ENCODE data around the gene LRP3.
A peak's percentile ranks its signal among the peaks of the same experiment; 100 is the strongest.
"Not testable (repeated sequence)": the region's sequence is repeated elsewhere in the genome, so short reads cannot be mapped to it uniquely, and the experiment has no call there.

LRP3 gene

DNA sequence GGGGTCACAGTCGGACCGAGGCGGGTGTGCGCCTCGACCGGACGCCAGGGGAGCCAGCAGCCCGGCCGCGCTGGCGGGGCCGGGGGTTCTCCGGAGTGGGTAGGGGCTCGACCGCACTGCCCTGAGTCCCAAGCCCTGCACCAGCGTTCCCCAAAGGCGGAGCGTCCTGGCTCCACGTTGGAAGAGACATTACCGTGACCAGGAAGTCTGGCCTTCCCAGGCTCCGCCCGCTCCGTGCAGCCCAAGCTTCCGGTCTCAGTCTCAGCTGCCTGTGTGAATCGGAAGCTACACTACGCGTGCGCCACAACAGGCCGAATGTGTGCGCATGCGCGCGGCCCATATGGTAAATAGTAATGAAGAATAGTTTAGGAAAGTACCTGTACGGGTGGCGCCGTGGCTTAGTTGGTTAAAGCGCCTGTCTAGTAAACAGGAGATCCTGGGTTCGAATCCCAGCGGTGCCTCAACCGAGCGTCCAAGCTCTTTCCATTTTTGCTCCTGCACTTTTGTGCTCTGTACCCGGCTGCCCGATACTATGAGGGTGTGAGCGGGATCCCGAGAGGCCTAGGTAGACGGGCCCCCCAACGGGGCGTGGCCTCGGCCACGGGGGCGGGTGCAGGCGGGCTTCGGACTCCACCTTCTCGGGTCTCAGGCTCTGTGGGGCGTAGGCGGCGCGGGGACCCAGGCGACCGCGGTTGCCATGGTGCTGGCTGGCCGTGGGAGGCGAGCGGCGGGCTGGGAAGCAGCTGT lies 17.3 kb upstream of the LRP3 start:
- peak; percentile 100 for DNase-seq

DNA sequence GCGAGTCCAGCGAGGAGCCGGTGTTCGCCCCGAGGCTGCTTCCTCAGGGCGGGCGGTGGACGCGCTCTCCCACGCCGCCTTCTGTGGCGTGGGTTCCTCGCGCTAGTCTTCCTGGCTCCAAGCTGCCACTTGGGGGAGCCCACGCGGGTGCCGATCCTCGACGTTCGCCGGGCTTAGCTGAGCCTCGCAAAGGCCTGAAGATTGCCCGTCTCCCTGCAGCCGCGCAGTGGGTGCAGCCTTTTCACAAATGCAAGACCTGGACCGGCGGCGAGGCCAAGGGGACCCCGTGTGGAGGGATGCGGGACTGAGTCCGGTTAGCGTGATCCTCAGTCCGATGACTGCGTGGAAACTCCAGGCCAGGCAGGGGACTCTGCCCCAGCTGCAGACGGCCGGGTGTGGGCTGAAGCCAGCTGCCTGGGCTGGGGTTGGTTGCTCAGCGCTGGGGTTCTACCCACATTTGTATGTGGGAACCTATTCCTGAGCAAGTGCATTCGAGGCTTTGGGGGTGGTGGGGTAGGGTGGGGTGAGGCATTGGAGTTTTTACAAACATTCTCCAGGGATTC lies 16.6 kb upstream of the LRP3 start:
- no peak for DNase-seq

DNA sequence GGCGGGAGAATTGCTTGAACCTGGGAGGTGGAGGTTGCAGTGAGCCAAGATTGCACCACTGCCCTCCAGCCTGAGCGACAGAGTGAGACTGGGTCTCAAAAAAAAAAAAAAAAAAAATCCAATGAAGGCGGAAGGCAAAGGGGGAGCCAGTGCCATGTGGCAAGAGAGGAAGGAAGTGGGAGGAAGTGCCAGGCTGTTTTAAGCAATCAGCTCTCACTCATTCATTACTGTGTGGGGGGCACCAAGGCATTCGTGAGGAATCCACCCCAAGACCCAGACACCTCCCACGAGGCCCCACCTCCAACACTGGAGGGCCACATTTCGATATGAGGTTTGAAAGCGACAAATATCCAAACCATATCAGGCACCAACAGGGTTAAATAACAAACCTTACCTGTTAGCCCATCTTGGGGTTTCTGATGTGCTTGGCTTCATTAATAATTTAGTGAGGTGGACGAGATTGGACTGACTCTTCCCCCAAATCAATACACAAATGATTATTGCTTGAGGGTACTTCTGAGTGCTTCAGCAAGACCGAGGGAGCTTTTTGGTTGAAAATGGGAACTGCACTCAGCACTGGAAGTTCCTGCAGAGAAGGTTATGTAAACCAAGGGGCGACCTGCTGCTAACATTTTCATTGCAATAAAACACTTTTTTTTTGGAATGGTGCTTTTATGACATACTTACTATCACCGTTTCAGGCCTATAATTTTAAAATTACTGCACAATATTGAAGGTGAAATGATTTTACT lies 7.5 kb upstream of the LRP3 start:
- DNase-seq, result no peak

DNA sequence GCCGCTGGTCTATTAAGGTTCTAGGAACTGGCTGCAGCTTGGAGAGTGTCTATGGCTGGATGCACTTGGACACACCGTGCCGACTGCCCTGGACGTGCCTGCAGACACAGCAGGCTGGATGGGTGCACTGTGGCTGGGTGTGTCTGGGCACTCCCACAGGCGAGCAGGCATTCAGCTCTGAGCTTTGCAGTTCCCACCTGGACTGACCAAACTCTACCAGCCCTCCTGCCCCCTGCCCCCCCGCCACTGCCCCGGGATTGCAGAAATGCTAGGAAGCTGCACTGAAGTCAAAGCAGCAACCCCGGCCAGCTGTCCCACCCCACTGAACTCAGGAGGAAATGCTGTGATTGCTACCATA lies 7.0 kb upstream of the LRP3 start:
- no peak for DNase-seq

DNA sequence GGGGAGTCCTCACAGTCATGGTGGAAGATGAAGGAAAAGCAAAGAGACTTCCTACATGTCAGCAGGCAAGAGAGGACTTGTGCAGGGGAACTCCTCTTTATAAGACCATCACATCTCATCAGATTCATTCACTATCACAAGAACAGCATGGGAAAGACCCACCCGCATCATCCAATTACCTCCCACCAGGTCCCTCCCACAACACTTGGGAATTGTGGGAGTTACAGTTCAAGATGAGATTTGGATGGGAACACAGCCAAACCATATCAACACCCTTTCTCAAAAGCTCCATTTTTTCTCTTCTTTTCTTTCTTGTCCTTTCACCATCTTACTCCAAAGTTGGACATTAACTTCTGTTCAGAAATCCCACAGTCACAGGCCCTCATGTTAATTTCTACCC lies 4.7 kb upstream of the LRP3 start:
- DNase-seq, result no peak

DNA sequence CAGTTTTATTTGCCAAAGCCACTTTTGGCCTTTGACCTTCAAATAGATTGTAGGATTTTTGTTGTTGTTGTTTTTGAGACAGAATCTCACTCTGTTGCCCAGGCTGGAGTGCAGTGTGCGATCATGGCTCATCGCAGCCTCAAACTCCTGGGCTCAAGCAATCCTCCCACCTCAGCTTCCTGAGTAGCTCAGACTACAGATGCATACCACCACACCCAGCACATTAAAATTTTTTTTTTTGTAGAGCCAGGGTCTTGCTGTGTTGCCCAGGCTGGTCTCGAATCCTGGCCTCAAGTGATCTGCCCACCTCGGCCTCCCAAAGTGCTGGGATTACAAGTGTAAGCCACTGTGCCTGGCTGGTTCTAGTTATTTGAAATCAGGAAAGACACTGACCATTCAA lies 3.0 kb upstream of the LRP3 start:
- not testable (repeated sequence) for DNase-seq

DNA sequence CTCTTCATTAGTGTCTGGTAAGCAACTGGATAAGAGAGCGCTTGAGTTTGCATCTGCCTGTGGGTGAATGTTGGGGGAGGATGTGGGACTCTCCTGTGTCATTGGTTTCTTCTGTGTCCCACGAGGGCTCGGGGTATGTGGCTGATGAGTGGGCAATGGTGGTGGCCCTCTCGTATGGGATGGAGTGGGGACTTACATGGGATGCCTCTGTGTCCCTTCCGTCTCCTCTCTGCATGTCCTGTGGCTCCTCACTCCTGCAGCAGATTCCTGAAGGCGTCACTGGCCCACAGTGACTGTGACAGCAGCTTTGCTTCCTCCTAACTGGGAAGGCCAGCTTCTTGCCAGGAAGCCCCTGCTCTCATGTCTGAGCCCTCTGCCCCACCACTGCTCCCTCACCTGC lies 2.6 kb upstream of the LRP3 start:
- DNase-seq, result no peak

DNA sequence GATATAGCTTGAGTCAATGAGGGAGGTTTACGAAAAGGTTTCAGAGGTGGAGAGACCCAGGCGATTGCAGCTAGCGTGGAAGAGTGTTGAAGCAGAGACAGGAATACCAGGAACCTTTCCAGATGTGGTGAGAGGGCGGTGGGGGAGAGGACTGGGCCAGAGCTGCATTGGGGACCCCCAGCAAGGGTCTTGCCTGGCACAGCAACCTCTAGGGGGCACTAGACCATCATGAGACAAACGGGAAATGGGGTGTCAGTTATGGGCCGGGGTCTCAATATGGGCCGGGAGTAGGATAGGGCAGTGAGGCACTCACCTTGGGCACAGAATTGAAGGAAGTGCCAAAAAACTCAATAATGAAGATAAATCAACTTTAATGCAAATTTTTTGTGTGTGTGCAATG lies 2.1 kb upstream of the LRP3 start:
- no peak for DNase-seq

DNA sequence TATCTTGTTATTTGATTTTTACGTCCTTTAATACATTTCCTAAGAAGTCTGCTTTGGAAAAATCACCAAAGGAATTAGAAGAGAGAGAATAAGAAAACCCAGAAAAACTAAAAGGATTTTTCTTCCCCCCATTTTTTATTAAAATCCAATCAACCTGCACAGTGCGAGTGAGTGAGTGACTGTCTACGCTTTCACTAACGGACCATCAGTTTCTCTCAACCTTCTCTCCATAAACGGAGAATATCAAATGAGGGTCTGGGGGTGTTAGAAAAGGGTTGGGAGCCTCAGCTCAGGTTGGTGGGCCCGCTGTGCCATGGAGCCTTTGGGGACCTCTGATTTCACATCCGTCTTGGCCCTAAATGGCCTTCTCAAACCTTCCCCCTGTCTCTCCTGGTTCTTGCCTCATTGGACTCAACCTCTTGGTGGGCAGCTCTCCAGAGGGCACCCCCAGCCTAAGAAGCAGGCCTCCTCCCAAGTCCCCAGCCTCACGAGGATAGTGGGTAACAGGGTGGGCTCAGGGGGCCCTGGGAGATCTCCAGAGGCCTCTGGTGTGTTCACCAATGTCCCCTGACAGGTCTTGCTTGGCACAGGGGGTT lies 763 bp upstream of the LRP3 start:
- no peak for DNase-seq

DNA sequence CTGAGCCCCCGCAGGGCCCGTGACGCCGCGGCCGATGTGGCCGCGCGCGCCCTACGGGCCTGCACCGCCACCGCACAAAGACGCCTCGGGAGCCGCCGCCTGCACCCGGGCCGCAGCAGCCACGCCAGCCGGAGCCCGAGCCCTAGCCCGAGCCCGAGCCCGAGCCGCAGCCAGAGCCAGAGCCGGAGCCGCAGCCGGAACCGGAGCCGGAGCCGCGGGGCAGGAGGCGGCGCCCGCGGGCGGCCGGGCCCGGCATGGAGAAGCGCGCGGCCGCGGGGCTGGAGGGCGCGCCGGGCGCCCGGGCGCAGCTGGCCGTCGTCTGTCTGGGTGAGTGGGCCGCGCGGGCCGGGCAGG lies 379 bp downstream of the LRP3 start:
- DNase-seq, result no peak

DNA sequence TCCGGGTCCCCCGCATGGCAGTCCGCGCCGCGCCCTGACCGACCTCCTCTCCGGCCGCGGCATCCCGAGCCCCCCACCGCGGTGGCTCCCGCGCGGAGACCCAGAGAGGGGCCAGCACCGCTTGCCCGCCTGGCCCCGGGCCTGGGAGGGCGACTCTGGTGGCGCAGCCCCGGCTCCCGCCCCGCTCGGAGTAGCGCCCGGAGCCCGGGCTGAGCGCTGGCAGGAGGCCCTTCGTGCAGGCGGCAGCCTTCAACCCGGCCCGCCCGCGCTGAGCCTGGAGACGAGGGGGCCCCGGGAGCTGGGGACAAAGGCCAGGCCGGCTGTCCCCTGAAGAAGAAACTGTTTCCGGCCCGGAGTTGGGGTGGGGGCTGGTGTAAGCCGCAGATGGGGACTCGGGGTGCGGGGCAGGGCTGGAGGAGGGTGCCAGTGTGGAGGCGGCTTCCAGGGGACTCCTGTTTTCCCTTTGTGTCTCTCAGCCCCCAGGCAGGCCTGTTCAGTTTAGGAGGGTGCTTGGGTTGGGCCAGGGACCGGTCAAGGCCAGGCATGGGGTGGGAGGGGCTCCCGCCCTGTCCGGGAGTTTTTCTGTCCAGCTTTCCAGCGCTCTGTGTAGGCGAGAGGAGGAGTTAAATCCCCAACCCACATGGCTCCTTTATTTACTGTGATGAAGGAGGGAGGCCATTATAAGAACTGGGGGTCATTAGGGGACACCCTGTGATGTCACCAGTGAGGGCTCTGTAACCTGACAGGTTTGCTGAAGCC lies 935 bp downstream of the LRP3 start:
- peak; percentile 54 for DNase-seq

DNA sequence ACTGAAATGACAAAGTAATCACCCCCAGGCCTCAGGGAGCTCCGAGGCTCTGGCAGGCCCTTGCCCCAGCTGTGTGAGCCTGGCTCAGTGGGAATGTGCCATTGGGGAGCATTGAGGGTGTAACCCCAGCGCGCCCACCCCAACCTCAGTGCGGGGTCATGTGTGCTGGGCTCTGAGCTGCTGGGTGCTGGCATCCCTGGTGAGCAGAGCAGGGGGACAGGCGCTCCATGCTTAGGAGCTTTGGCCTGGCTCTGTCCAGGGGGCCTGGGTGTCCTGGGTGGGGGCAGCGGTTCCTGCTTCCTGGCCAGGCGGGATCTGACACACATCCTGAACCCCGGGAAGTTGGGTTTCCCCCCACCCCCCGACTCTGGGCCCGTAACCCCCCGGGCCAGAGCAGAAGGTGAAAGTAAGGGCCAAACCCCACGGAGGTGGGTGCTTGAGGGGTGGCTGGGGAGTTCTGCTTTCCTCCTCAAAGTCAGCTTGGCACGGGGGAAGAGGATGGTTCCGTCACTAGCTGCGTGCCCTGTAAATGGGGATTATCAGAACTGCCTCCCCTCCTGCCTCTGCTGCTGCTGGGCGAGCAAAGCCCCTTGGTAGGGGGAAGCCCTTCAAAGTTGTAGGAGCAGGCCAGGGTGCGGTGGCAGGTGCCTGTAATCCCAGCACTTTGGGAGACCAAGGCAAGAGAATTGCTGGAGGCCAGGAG lies 1.7 kb downstream of the LRP3 start:
- DNase-seq, result no peak

DNA sequence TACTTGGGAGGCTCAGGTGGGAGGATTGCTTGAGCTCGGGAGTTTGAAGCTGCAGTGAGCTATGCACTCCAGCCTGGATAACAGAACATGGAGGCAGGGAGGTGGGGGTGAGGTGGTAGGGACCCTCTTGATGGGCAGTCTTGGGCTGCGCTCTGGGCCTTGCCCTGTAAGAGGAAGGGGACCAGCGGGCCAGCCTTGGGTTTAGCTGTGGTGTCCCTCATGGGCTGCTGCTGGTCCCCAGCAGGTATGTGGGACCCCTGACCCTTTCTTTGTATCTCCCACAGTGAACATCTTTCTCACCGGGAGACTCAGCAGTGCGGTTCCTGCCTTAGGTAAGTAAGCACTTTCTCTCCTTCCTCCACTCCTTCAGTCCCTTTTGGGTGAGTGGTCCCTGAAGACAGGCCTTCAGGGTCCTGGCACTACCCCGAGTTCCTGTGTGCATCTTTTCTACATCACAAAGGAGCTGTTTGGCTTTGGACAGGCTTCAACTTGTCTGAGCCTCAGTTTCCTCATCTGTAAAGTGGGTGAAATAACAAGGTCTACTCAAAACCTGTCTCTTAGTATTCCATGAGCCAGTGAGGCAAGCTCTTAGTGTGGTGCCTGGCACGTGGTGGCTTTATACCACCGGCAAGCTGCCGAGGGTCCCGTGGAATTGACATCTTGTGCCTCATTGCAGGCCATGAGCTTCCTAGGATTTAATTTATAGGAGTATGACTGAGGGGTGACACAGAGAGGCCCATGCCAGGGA lies 2.5 kb downstream of the LRP3 start:
- no peak for DNase-seq

DNA sequence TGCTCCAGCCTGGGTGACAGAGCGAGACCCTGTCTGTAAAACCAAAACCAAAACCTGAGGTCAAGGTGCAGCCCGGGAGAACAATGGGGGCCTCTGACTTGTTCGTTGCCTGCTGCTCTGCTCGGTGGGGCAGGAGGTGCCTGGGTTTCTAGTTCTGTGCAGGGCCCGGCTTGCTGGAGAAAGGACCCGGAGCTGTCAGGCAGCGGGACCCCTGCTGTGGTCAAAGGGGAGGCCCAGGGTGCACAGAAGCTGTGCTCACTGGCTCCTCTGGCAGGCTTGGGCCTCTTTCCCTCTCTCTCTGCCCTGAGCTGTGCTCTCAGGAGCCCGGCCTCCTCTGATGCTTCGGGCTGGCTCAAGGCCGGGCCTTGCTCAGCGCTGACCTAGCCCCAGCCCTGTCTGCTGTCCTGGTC lies 3.5 kb downstream of the LRP3 start:
- no peak for DNase-seq

DNA sequence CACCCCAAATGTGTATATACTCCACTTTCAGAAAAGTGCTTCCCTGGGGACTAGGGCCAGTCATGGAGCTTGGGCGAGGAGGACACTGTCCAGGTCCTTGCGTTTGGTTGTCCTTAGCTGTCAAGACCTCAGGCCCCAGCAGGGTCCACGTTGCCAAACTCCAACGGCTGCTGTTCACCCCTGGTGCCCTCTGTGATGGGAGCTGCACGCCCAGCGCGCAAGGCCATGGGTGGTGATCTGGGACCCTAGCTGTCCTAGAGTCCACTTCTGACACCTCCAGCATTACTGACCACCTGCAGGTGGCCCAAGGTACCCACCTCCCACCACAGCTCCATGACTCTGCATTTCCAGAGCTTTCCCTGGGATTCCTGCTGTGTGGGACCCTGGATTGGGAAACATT lies 4.0 kb downstream of the LRP3 start:
- no peak for DNase-seq

DNA sequence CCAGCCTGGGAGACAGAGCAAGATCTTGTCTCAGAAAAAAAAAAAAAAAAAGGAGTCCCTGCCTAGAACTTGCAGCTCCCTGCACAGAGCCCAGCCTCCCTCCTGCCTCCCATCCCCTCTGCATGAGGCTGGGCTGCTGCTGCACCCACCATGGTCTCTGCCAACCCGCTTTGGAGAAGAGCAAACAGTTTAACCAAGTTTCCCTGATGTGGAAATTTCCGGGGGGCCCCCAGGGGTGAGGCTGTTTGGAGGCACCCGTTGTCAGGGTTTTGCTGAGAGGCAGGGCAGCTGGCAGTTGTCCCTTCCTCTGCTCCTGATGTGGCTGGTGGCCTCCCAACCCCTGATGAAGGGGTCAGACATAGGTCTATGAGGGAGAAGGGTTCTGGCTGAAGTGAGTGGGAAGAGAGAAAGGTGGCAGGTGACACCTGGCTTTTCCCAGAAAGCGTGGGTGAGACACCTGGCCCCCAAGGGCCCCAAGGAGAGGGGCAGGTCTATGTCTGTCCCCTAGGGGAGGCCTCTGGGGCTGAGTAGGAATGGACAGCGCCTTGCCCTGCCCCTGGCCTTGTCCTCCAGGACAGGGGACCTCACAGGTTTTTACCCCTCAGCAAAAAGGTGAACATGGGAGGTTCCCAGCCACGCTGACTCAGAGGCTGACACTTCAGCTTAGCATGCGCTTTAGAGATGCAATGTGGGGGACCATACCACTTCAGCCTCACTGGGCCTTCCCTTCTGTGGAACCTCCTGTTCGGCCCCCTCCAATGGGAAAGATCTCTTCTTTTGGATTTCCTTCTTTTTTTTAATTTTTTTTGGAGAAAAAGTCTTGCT lies 5.5 kb downstream of the LRP3 start:
- DNase-seq, result no peak

DNA sequence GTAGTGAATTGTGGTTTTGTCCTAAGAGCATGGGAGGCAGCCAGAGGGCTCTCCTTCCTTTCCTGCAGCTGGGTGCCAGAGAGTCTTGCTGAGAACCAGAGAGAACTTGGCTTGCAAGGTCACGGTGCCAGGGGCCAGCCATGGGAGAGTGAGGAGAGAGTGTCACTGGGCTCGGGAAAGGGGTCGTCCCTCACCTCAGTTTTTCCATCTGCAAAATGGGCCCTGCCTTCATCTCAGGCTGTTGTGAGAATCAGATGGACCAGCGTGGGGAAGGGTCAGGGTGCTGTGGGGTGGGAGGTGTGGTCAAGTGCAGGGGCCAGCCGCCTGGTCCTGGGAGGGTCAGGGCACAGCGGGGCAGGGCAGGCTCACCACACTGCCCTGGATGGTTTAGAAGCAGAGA lies 7.3 kb downstream of the LRP3 start:
- DNase-seq, result no peak

DNA sequence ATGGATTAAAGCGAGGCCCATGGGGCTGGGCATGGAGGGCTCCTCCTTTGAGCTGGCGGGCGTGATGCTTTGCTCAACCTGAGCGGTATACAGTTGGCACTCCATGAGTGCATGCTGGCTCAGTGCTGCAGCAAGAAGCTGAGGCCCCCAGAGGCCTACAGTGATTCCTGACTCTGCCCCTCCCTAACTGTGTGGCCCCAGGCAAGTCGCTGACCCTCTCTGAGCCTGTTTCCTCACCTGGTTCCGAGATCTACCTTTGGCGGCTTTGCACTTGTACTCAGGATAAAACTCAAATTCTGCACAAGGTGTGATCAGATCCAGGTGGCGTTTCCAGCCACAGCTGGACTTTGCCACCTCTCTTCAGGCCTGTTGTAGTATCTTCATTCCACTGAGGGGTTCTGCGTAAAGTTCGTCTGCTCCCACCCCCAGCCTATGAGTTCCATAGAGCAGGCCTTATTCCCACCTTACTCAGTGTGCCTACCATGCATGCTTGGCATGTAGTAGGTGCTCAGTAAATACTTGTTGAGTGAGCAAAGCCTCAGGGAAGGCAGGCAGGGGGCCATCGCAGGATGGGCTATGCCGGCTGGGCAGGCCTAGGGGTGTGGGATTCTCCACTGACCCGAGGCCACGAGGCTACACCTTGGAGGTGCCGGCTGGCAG lies 7.9 kb downstream of the LRP3 start:
- no peak for DNase-seq

DNA sequence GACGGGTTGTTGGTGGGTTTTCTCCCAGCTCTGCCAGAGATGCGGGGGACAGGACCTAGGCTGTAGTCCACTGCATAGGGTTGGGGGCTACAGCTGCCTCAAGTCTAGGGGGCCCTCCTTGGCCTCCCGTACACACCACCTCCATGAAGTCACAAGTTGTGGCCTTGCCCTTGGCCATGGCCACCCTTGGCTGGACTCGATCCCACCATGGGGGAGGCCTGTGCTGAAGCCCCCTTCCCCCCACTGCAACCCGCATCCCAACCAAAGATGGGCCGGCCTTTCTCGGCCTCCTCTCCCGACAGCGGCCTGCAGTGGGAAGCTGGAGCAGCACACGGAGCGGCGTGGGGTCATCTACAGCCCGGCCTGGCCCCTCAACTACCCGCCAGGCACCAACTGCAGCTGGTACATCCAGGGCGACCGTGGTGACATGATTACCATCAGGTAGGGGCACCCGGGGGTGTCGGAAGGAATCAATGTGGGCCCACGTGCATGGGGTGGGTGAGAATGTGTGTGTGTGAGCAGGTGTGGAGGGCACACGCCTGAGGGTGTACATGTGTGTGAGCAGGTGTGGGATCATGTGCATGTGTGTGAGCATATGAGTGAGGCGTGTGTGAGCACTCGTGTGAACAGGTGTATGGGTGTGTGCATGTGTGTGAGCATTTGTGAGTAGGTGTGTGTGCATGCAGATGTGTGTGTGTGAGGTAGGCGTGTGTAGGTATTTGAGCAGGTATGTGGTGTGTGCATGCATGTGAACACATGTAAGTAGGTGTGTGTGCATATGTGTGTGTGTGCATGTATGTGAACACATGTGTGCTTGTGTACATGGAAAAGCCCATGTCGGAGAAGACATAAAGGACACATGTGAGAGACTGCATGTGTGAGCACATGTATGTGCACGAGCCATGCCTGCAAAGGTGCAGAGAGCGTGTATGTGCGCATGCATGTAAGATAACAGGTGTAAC lies 8.7 kb downstream of the LRP3 start:
- DNase-seq, result no peak
